ENCODE data around the gene RPS15. TPM values are rescaled to one million over a fixed set of nuclear protein-coding genes. Genes with fewer than 3 reads are reported as not detected.

Gene RPS15
- total RNA-seq, 1 donor from 2014 or later: 1,175 TPM

DNA sequence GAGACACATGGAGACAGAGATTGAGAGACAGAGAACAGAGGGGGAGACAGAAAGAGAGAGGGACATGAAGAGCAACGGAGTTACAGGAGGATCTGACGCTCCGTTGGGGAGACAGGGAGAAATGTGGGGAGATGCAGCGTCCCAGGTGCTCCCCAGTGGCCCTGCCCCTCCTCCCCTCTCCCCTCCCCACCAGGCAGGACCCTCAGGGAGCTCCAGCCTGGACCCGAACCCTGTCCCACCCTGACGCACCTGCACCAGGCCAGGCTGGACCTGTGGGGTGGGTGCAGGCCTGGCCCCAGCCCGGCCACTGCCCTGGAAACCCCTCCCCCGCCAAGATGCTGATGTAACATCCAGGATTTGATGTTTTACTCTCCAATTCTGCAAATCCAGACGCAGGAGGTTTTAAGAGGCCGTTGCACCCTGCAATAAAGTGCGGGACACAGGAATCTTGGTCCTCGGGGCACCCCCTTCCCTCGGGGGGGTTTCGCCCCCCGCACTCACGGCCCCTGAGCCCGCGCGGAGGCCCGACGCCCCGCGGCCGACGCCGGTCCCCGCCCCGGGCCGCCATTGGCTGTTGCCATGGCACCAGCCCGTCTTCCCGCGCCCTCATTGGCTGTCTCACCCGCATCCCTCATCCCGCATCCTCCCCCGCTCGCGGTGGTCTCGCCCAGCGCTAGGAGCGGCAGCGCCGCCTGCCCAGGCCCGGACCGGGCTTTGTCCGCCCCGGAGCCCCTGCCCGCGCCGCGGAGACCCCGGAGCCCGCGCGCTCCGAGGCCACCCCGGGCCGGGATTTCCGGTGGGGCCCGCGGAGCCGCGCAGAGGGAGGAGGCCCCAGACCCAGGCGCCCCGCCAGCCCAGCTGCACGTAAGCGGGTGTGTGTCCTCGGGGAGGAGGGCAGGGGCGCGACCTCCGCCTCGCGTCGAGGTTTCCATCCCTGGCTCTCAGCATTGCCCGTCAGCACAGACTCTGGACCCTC lies 11.6 kb downstream of the RPS15 start, which contains the start of gene APC2:
APC2 (plus strand) TSS at position 655 of the 976 bp plus-strand sequence. CDS start 2,881 bp downstream, outside the sequence.
- TF ChIP-seq, protein P1, sequence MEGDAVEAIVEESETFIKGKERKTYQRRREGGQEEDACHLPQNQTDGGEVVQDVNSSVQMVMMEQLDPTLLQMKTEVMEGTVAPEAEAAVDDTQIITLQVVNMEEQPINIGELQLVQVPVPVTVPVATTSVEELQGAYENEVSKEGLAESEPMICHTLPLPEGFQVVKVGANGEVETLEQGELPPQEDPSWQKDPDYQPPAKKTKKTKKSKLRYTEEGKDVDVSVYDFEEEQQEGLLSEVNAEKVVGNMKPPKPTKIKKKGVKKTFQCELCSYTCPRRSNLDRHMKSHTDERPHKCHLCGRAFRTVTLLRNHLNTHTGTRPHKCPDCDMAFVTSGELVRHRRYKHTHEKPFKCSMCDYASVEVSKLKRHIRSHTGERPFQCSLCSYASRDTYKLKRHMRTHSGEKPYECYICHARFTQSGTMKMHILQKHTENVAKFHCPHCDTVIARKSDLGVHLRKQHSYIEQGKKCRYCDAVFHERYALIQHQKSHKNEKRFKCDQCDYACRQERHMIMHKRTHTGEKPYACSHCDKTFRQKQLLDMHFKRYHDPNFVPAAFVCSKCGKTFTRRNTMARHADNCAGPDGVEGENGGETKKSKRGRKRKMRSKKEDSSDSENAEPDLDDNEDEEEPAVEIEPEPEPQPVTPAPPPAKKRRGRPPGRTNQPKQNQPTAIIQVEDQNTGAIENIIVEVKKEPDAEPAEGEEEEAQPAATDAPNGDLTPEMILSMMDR (IDR thresholded peaks at IDR 0.05; ENCODE audit: unreplicated experiment): no peak
- H3K36me3 Mint-ChIP-seq (ENCODE audit: low read depth, unreplicated experiment): peaks cover 5% of the 10 kb centered on the region
- H3K27me3 Mint-ChIP-seq (ENCODE audit: unreplicated experiment): peaks cover 24% of the 10 kb centered on the region
- DNase-seq (ENCODE audit: low spot score): peak; percentile 54
- no peaks in the 10 kb centered on the region for H3K9me3 Mint-ChIP-seq (ENCODE audit: unreplicated experiment)
- no peak within 1 kb of the TSS for H3K27ac Mint-ChIP-seq (ENCODE audit: unreplicated experiment)
- peaks cover 3% of the 10 kb centered on the region for H3K4me1 Mint-ChIP-seq (ENCODE audit: unreplicated experiment)
- no peak within 1 kb of the TSS for H3K4me3 Mint-ChIP-seq (ENCODE audit: unreplicated experiment)

DNA sequence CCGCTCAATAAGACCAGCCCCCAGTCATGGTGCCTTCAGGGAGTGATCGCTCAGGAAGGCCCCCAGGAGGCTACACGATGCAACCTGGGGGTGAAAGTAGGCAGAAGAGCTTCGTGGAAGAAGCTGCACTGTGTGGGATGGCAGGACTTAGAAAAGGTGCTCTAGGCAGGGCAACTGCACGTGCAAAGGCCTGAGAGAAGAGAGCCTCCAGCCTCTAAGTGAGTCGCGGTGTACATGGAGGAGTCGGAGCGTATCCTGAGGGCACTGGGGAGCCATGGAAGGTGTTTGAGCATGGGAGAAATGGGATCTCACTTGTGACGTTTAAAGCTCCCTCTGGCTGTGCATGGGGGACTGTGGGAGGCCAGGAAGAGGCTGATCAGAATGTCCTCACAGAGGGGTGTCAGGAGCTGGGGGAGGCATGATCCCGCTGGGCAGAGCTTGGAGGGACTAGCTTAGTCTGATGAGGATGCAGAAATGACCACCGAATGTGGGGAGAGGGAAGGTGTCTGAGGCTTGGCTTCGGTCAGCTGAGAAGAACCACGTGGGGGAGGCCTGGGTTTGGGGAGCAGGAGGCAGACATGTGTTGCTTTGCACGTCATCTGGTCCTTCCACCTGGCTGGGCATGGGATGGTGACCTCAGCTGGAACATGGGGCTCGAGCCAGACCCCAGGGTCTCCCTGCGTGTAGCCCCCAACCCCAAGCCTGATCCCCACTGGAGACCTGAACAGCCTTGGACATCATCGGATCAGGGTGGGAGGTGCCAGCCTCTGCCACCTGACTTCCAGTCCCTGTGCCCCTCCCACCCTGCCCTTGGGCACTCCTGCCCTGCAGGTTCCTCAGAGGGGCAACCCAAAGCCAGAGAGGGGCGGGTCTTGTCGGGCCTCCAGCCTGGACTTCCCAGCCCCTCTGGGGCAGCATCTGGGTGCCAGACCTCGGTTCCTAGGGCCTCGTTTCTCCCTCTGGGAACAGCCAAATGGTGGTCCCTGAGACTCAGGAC lies 12.8 kb downstream of the RPS15 start:
- no peak overlapping the region for H3K27ac Mint-ChIP-seq (ENCODE audit: unreplicated experiment)
- H3K9me3 Mint-ChIP-seq (ENCODE audit: unreplicated experiment): no peaks in the 10 kb centered on the region
- no peak overlapping the region for H3K4me3 Mint-ChIP-seq (ENCODE audit: unreplicated experiment)
- peaks cover 29% of the 10 kb centered on the region for H3K27me3 Mint-ChIP-seq (ENCODE audit: unreplicated experiment)
- TF ChIP-seq, protein P1 (IDR thresholded peaks at IDR 0.05; ENCODE audit: unreplicated experiment): no peak
- H3K36me3 Mint-ChIP-seq (ENCODE audit: low read depth, unreplicated experiment): peaks cover 5% of the 10 kb centered on the region
- H3K4me1 Mint-ChIP-seq (ENCODE audit: unreplicated experiment): peaks cover 3% of the 10 kb centered on the region
- no peak for DNase-seq (ENCODE audit: low spot score)

DNA sequence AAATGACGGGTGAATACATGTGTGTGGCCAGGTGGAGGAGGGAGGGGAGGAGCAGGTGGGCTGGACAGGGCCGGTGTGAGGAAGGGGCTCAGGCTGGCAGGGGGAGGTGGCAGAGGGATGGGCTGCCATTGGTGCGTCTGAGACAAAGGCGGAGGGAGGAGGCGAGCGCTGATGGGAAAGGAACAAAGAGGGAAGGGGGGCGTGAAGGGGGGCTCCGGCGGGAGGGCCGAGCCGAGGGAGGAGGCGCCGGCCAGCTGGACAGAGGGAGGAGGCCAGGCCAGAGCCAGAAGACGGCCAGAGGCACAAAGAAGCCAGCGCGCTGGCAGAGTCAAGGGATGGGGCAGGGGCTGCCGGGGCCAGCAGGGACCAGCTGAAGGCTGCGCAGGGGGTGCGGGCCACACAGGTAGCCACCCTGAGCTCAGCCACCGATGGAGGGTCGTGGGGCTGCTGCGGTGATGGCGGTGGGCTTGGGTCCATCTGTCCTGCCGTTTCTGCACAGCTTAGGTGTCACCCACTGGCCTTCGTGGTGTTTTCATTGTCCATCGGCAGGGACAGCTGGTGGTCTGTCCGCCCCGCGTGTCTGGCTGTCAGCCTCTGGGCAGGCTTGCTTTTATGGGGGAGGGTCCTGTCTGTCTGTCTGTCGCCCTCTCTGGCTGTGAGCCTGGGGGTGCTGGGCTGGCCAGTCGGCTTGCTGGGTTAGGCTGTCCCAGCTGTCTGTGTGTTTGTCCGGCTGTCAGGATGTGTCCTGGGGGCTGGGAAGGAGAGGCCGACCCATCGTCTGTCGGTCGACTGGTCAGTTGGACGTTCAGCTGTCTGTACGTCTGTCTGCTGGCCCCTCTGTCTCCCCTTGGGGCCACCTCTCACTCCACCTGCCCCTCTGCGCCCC lies 14.0 kb downstream of the RPS15 start:
- H3K27ac Mint-ChIP-seq (ENCODE audit: unreplicated experiment): no peak overlapping the region
- no peak overlapping the region for H3K4me3 Mint-ChIP-seq (ENCODE audit: unreplicated experiment)
- H3K36me3 Mint-ChIP-seq (ENCODE audit: low read depth, unreplicated experiment): peaks cover 5% of the 10 kb centered on the region
- H3K27me3 Mint-ChIP-seq (ENCODE audit: unreplicated experiment): peaks cover 29% of the 10 kb centered on the region
- no peaks in the 10 kb centered on the region for H3K9me3 Mint-ChIP-seq (ENCODE audit: unreplicated experiment)
- TF ChIP-seq, protein P1 (IDR thresholded peaks at IDR 0.05; ENCODE audit: unreplicated experiment): no peak
- DNase-seq (ENCODE audit: low spot score): no peak
- H3K4me1 Mint-ChIP-seq (ENCODE audit: unreplicated experiment): peaks cover 3% of the 10 kb centered on the region

DNA sequence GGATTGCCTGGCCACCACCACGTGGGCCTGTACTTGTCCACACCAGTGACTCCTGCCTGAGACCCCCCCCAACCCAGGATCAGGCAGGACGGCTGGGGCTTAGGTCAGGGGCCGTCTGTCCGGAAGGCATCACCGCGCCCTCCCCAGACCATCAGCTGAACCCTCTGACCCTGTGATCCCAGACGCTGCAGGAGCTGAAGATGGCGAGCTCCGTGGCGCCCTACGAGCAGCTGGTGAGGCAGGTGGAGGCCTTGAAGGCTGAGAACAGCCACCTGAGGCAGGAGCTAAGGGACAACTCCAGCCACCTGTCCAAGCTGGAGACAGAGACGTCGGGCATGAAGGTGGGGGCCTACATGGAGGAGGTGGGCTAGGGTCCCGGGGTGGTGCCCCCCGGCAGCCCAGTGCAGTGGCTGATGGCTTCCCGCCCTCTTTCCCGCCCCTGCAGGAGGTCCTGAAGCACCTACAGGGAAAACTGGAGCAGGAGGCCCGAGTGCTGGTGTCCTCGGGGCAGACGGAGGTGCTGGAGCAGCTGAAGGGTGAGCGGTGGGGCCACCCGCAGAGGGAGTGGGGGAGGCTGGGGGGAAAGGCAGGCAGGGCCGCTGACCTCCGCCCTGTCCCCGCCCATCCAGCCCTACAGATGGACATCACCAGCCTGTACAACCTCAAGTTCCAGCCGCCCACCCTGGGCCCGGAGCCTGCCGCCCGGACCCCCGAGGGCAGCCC lies 14.8 kb downstream of the RPS15 start:
- no peak for DNase-seq (ENCODE audit: low spot score)
- H3K27me3 Mint-ChIP-seq (ENCODE audit: unreplicated experiment): peaks cover 22% of the 10 kb centered on the region
- H3K9me3 Mint-ChIP-seq (ENCODE audit: unreplicated experiment): no peaks in the 10 kb centered on the region
- H3K4me1 Mint-ChIP-seq (ENCODE audit: unreplicated experiment): no peaks in the 10 kb centered on the region
- H3K27ac Mint-ChIP-seq (ENCODE audit: unreplicated experiment): no peak overlapping the region
- H3K36me3 Mint-ChIP-seq (ENCODE audit: low read depth, unreplicated experiment): peaks cover 5% of the 10 kb centered on the region
- TF ChIP-seq, protein P1 (IDR thresholded peaks at IDR 0.05; ENCODE audit: unreplicated experiment): no peak
- H3K4me3 Mint-ChIP-seq (ENCODE audit: unreplicated experiment): no peak overlapping the region
